ENCODE measurements around the gene FUT3.
"Not testable (repeated sequence)": the region's sequence is repeated elsewhere in the genome, so short reads cannot be mapped to it uniquely, and the experiment has no call there.

FUT3 gene

GRCh38 chr19:5877427-5877826 lies 26.2 kb upstream of the FUT3 start:
- Histone ChIP-seq H3K27ac (no peak overlapping the region), H3K36me3 (no peaks in the 10 kb centered on the region), H3K9me3 (no peaks in the 10 kb centered on the region), H3K4me1 (ENCODE audit: control insufficient read depth in 1 of 2, insufficient read depth in 1 of 2, low read depth in 1 of 2, low read length in 1 of 2) (no peaks in the 10 kb centered on the region), H3K27me3 (peaks cover 34% of the 10 kb centered on the region), H3K4me3 (ENCODE audit: low read depth in 1 of 2, low read length in 1 of 2) (no peak overlapping the region)
- TF ChIP-seq CTCF (IDR thresholded peaks at IDR 0.05), result no peak

GRCh38 chr19:5874496-5874895 lies 23.2 kb upstream of the FUT3 start:
- not testable (repeated sequence) for H3K4me3 ChIP-seq (ENCODE audit: low read depth in 1 of 2, low read length in 1 of 2); H3K4me1 ChIP-seq (ENCODE audit: control insufficient read depth in 1 of 2, insufficient read depth in 1 of 2, low read depth in 1 of 2, low read length in 1 of 2); H3K27me3 ChIP-seq; H3K27ac ChIP-seq; H3K9me3 ChIP-seq; H3K36me3 ChIP-seq

GRCh38 chr19:5873617-5874199 lies 22.5 kb upstream of the FUT3 start:
- Histone ChIP-seq H3K36me3 (no peaks in the 10 kb centered on the region), H3K27ac (no peak overlapping the region), H3K9me3 (no peaks in the 10 kb centered on the region), H3K4me1 (ENCODE audit: control insufficient read depth in 1 of 2, insufficient read depth in 1 of 2, low read depth in 1 of 2, low read length in 1 of 2) (no peaks in the 10 kb centered on the region), H3K27me3 (no peaks in the 10 kb centered on the region), H3K4me3 (ENCODE audit: low read depth in 1 of 2, low read length in 1 of 2) (no peak overlapping the region)
- no peak for TF ChIP-seq CTCF (IDR thresholded peaks at IDR 0.05)

- no peaks in the 10 kb centered on the region for H3K27me3 ChIP-seq
- H3K9me3 ChIP-seq, result no peaks in the 10 kb centered on the region
- no peak for TF ChIP-seq CTCF (IDR thresholded peaks at IDR 0.05)
- no peak overlapping the region for H3K27ac ChIP-seq
- H3K4me3 ChIP-seq (ENCODE audit: low read depth in 1 of 2, low read length in 1 of 2), result no peak overlapping the region
- H3K4me1 ChIP-seq (ENCODE audit: control insufficient read depth in 1 of 2, insufficient read depth in 1 of 2, low read depth in 1 of 2, low read length in 1 of 2), result no peaks in the 10 kb centered on the region
- H3K36me3 ChIP-seq, result no peaks in the 10 kb centered on the region
These were observed 19.7 kb upstream of the FUT3 start for GRCh38 chr19:5870986-5871394.

GRCh38 chr19:5867201-5868136 lies 16.2 kb upstream of the FUT3 start:
- no peak overlapping the region for H3K4me3 ChIP-seq (ENCODE audit: low read depth in 1 of 2, low read length in 1 of 2)
- TF ChIP-seq CTCF (IDR thresholded peaks at IDR 0.05), result no peak
- no peaks in the 10 kb centered on the region for H3K9me3 ChIP-seq
- no peak overlapping the region for H3K27ac ChIP-seq
- no peaks in the 10 kb centered on the region for H3K4me1 ChIP-seq (ENCODE audit: control insufficient read depth in 1 of 2, insufficient read depth in 1 of 2, low read depth in 1 of 2, low read length in 1 of 2)
- no peaks in the 10 kb centered on the region for H3K36me3 ChIP-seq
- no peaks in the 10 kb centered on the region for H3K27me3 ChIP-seq

- H3K36me3 ChIP-seq, result no peaks in the 10 kb centered on the region
- no peak overlapping the region for H3K27ac ChIP-seq
- TF ChIP-seq CTCF (IDR thresholded peaks at IDR 0.05), result no peak
- H3K4me3 ChIP-seq (ENCODE audit: low read depth in 1 of 2, low read length in 1 of 2), result no peak overlapping the region
- H3K9me3 ChIP-seq, result no peaks in the 10 kb centered on the region
- H3K27me3 ChIP-seq, result no peaks in the 10 kb centered on the region
- no peaks in the 10 kb centered on the region for H3K4me1 ChIP-seq (ENCODE audit: control insufficient read depth in 1 of 2, insufficient read depth in 1 of 2, low read depth in 1 of 2, low read length in 1 of 2)
These were observed 14.5 kb upstream of the FUT3 start for GRCh38 chr19:5865772-5866171.
